NCI-H187 (cell line): Measurements from ENCODE around the gene NBPF1.
"Not testable (repeated sequence)": the region's sequence is repeated elsewhere in the genome, so short reads cannot be mapped to it uniquely, and the experiment has no call there.

ENCODE experiments used
- DNase-seq, 2 experiments: peaks; one replicate each; lab custom pipeline; 2025; lab: John Stamatoyannopoulos, UW

Gene NBPF1

GRCh38 chr1:16605532-16606505, 7.5 kb downstream of the NBPF1 start:
- no peak for DNase-seq

- no peak for DNase-seq
These were observed 8.2 kb downstream of the NBPF1 start for GRCh38 chr1:16605213-16605525.

DNA sequence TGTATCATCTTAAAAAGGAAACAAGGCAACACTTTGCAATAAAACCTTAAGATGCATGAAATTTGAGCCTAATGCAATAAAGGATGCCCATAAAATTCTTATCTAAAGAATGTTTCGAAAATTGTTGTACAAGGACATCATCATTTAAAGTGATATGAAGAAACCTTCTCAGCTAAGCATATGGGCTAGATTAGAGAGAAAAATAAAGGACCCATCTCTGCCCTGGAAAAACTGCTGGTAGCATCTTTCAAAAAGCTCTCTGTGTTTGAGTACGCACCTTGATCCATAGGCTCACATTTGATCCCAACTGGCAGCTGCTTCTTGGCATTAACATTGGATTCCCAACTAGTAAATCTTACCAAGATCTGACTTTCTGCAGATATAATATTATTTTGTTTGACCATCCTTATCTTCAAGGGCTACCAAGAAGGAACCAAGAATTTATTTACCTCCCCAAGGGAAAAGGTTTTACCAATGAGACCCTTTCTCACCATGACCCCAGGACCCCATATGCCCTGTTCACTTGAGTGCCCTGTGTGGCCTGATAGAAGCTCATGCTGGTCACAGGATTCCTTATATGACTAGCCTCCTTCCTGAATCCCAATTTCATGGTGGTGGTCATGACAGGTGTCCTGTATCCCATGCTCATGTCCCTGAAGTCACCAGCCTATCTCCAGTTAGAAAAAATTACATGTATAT, 8.7 kb downstream of the NBPF1 start:
- not testable (repeated sequence) for DNase-seq

DNA sequence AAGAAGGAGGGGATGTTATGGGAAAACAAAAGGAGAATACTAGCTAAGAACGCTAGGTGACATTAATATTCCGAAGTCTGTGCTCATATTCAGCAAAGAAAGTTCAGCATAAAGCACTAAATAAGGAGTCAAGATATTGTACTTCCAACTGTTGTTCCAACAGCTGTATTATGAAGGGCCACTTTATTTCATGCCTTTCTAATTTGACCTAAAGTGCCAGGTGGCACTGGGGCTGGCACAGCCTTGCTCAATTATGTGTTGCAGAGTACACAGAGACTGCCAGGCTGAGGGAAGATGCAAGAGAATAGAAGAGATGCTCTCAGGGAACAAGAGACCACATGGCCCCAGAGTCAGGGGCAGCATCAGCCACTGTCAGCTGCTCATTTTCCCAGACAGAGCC, 9.7 kb downstream of the NBPF1 start:
- not testable (repeated sequence) for DNase-seq

DNA sequence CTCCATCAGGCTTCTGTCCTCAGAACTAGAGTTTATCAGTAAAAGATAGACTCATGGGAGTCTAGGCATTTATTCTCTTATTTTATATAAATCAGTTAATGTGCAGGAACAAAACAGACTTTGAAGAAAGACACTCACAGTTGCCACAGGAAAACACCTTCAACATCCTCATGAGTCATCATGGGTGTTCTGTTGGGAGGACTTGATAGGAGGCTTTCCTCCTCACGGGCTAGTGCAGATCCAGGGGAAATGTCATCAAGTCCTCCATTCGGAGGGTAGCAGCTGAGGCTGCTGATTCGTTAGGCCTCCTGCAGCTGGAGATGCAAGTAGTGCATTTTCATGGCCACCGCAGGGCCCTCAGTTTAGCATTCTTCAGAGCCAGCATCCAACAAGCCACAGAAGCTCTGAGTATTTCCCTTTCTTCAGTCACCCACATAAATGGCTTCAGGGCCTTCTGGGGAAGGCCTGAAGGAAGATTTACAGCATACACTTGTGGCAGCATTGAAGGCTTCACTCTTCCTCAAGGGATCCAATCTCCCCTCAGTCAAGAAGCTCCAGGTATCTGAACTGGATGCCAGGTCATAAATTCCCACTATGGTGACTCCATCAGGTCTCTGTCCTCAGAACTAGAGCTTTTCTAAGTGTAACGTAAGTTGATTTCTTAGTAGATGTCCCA, 10.9 kb downstream of the NBPF1 start:
- not testable (repeated sequence) for DNase-seq

DNA sequence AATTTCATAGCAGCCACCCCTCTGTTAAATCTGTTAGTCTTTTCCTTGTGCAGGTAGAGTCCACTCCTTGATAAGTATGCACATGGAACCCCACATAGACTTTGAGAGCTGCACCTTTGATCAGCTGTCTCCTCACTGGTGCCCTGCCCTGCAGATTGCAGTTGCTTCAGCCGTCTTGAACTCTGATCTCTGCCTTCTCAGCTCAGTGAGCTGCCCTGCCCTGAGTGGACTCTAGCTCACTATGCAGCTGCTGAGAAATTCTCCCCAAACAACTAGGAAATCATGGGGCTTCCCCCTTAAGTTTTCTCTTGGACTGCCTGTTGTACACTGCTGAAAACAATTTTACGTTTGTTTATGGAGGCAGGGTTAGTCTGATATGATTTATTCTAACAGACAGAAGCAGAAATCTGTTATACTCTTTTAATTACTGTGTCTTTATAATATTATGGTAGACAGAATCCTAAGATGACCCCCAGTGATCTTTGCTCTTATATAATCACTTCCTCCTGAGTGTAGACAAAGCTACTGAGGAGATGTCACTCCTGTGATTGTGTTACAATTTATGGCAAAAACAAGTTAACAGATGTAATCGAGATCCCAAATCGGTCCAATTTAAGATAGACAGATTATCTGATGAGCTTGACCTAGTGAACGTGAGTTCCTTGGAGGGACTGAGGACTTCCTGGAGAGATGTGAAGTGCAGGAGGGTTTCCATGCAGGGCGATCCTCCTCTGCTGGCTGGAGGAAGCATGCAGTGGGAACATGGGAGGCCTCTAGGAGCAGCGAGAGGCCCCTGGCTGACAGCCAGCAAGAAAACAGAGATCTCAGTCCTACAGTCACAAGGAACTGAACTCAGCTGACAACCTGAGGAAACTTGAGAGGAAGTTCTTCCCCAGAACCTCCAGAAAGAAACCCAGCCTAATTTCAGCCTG, 12.2 kb downstream of the NBPF1 start:
- DNase-seq: not testable (repeated sequence)

DNA sequence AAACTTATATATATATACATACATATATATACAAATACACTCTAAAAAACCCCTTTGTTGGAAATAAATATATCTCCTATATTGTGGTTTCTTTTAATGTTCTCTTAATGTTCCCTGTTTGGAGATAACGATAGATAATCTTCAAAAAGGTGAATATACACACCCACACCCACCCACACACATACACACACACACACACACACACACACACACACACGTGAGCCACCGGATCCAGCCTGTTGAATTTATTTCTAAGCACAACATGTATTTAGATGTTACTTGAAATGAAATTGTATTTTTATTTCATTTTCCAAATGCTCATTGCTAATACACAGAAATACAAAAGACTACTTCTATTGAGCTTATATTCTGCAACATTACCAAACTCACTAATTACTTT, 14.0 kb downstream of the NBPF1 start:
- DNase-seq: not testable (repeated sequence)

DNA sequence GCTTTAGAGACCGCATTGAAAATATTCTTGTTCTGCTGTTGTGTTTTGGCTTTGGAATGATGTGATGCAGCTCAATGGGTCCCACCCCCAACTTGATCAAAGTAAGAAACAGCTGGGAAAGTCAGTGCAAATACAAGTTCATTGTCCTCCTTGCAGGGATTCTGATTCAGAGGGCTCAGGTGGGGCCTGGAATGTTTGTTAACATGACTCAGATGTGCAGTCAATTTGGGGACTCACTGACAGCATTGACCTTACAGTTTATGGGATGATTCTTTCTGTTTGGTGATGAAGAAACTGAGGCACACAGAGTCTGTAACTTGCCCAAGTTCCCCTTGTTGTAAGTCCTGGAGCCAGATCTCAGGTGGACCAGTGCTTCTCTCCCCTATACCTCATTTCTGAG, 18.1 kb downstream of the NBPF1 start:
- DNase-seq: not testable (repeated sequence)

GRCh38 chr1:16591845-16592244, 21.5 kb downstream of the NBPF1 start:
- not testable (repeated sequence) for DNase-seq

- DNase-seq: not testable (repeated sequence)
These were observed 25.3 kb downstream of the NBPF1 start for GRCh38 chr1:16588081-16588480.

DNA sequence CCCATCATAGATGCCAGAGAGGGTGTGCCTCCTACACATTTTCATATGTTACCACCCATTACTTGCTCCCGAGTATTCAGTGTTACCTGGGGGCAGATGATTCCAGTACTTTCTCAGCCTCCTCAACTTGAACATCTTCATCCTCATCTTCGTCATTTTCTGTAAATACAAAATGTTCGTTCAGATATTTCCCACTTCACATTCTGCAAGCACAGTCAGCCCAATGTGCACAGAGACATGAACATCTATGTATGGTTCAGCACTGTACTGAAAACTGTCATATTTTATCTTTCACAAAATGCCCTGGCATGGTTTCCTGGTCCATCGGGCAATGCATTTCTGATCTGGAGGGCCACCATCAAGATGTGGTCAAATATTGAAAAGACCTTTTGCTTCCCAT, 25.7 kb downstream of the NBPF1 start:
- not testable (repeated sequence) for DNase-seq

DNA sequence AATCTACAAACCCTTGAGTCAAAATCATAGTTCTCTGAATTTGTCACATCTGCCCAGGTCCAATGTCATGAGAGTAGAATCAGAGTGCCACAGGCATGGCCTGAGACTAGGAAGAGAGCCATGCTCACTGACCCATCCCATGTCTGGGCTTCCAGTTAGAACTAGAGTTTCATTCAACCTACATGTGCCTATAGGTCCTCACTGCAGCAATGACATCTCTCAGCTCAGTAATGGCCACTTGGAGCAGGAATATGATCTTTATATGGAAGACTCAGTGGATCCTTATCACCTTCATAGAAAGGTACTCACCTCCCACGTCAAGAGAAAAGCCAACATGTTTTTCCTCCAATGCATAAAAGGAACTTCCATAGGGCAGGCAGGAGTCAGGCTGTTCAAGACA, 48.0 kb downstream of the NBPF1 start:
- not testable (repeated sequence) for DNase-seq

DNA sequence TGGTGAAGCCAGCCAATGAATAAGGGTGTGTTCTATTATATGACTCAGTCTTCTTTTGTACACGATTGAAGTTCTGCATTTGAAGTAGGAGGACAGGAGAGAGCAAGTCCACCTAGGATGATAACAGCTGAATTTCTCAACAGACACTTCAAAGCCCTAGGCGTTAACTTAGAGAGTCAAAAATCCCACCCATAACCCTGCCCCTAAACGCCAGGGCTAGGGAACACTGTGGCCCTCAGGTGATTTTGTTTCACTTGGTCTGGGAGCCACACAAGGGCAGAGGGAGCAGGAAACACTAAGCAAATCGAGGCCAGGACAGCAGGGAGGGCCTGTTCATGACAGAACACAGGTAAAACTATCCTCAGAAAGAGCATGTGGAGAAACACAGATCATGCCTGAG, 52.3 kb downstream of the NBPF1 start:
- DNase-seq: not testable (repeated sequence)

- not testable (repeated sequence) for DNase-seq
These were observed 52.9 kb downstream of the NBPF1 start for GRCh38 chr1:16560498-16560897.

DNA sequence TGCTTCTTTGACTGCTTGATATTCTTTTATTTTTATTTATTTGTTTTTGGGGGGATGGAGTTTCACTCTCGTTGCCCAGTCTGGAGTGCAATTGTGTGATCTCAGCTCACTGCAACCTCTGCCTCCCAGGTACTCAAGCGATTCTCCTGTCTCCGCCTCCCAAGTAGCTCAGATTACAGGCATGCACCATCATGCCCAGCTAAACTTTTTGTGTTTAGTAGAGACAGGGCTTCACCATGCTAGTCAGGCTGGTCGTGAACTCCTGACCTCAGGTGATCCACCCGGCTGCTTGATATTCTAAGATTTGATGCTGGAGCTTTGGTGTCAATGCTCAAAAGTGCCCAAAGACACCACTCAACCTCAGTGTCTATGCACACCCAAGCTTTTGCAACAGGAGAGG, 53.7 kb downstream of the NBPF1 start:
- not testable (repeated sequence) for DNase-seq

GRCh38 chr1:16557034-16557433, 56.3 kb downstream of the NBPF1 start:
- DNase-seq: not testable (repeated sequence)

- DNase-seq: not testable (repeated sequence)
These were observed 60.1 kb downstream of the NBPF1 start for GRCh38 chr1:16553244-16553643.

DNA sequence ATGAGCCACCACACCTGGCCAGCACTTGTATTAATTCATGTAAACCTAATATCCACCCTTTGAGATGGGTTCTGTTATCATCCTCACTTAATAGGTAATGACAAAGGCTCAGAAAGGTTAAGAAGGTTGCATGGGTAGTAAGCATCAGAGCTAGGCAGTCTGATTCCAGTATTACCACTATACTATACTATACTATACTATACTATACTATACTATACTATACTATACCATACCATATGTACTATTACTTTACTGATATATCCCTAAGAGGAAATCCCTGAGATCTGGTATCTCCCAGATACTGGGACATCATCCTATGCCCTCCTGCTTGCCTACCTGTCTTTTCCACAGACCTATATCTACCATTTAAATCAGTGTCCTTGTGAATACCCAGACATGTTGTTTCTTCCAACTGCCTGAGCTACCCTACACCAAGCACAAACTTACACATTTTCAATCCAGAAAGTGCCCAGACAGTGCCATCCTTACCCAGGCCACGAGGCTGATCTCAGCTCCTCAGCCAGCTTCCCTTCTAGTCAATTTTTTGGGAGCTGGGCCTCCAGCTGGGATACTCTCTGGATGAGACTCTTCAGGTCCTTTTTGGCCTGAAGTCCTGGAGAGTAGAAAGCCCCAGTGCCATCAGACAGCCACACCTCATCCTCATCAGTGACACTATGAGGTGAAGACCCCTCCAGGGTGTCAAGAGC, 63.0 kb downstream of the NBPF1 start:
- DNase-seq: not testable (repeated sequence)

DNA sequence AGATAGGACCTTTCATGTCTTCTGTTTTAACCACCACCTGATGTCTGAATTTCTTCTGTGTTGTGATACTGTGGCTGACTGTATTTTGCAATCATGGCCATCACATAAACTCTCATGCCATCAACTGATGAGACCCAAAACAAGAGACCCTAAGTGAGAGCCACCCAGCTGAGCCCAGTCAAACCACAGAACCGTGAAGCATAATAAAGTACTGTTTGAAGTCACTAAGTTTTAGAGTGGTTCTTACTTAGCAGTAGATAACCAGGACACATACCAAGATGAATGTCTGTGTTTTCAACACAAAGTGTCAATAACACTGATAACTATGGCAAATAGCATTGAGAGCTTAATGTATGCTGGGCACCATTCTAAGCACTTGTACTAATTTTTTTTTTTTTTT, 63.8 kb downstream of the NBPF1 start:
- not testable (repeated sequence) for DNase-seq

GRCh38 chr1:16547502-16548241, 65.7 kb downstream of the NBPF1 start:
- DNase-seq: not testable (repeated sequence)
